ENCODE measurements around the gene GLG1.
"Not testable (repeated sequence)": the region's sequence is repeated elsewhere in the genome, so short reads cannot be mapped to it uniquely, and the experiment has no call there.

Gene GLG1

DNA sequence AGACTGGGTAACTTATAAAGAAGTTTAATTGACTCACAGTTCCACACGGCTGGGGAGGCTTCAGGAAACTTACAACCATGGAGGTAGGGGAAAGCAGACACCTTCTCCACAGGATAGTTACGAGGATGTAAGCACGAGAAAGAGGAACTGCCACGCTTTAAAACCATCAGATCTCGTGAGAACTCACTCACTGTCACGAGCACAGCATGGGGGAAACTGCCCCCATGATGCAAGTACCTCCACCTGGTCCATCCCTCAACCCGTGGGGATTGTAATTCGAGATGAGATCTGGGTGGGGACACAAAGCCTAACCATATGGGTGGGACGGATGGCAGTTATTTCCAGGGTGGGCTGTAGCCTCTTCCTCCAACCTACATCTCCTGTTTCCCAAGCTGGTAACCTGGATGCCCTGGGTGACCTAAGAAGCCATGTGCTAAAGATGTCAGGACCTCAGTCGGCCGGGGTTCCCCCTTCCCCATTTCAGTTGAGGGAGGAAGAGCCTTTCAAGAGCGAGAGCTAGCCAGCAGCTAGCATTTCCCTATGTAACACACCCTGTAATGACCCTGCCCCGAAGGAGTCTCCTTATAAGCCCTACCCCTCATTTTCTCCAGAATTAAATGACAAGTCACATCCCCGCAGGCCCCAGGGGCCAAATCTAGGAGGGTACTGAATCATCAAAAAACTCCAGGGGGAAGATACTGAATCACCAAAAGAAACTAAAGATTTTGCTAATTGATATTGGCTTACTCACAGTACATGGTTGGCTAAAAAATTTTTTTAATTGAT, 202.6 kb downstream of the GLG1 start:
- DNase-seq, result not testable (repeated sequence)

DNA sequence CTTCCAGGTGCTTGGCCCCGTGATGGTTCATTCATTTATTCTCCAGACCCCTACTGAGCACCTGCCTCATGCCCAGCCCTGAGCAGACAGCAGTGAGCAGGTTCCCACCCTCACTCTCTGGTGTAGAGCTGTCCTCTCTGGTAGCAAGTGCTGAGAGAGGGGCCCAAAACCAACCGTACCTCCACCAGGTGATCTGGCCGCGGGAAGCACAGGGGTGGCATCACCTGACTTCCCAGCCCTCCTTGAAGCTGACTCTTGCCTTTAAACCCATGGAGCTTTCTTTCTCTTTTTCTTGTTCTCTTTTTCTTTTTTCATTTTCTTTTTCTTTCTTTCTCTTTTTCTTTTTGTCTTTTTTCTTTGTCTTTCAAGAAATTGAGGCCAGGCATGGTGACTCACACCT, 206.7 kb downstream of the GLG1 start:
- not testable (repeated sequence) for DNase-seq

DNA sequence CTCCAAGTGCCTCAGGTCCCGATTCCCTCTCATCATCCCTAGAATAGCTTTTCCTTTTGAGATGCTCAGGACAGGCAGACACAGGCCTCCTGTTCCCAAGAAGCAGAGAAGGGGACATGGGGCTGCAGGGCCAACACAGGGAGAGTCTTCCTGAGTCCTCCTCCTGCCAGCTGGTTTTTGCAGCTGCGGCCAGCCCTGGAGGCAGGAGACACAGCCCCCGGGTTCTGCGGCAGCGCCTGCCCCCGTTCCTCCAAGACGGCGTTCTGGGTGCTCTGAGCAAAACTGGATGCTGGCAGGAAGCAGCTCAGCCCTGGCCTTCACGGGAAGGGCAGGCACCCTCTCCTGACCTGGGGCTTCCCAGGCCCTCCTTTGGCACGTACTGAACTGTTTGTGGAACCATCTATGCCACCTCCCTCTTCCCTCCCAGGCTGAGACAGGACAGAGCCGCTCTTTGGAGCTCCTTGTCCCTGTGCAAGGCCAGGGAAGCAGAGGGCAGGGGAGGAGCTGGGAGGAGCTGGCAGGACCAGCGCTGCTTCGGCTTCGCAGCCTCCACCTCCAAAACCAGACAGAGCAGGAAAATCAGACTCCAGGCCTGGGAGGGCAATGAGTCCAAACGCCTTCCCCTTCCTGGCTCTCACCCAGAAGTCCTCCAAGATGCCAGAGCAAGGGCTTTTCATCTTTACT, 208.6 kb downstream of the GLG1 start:
- DNase-seq, result not testable (repeated sequence)

Measured in NCI-H524 treated with DMSO at 0.1 percent for 48 hours (cell line).